ENCODE measurements around the gene TLNRD1. TPM values are rescaled to one million over a fixed set of nuclear protein-coding genes. Genes with fewer than 3 reads are reported as not detected.
A peak's percentile ranks its signal among the peaks of the same experiment; 100 is the strongest.

The TLNRD1 gene
- total RNA-seq, 1 donor from 2014 or later, result 18.7 TPM

- H3K27ac Mint-ChIP-seq (ENCODE audit: unreplicated experiment), result no peak overlapping the region
- H3K36me3 Mint-ChIP-seq (ENCODE audit: low read depth), result peaks cover 6% of the 10 kb centered on the region
- no peak overlapping the region for H3K4me3 Mint-ChIP-seq (ENCODE audit: unreplicated experiment)
- no peak for DNase-seq (ENCODE audit: low spot score)
- TF ChIP-seq CTCF (IDR thresholded peaks at IDR 0.05), result no peak
- no peaks in the 10 kb centered on the region for H3K9me3 Mint-ChIP-seq (ENCODE audit: low read depth)
- peaks cover 51% of the 10 kb centered on the region for H3K4me1 Mint-ChIP-seq (ENCODE audit: low read depth)
- H3K27me3 Mint-ChIP-seq (ENCODE audit: low read depth), result no peaks in the 10 kb centered on the region
Observed at GRCh38 chr15:80985981-80986380, 14.7 kb upstream of the TLNRD1 start.

GRCh38 chr15:80986487-80986886, 14.2 kb upstream of the TLNRD1 start:
- peaks cover 56% of the 10 kb centered on the region for H3K4me1 Mint-ChIP-seq (ENCODE audit: low read depth)
- peaks cover 6% of the 10 kb centered on the region for H3K36me3 Mint-ChIP-seq (ENCODE audit: low read depth)
- TF ChIP-seq CTCF (IDR thresholded peaks at IDR 0.05), result no peak
- H3K4me3 Mint-ChIP-seq (ENCODE audit: unreplicated experiment), result no peak overlapping the region
- no peak overlapping the region for H3K27ac Mint-ChIP-seq (ENCODE audit: unreplicated experiment)
- H3K9me3 Mint-ChIP-seq (ENCODE audit: low read depth), result no peaks in the 10 kb centered on the region
- no peak for DNase-seq (ENCODE audit: low spot score)
- no peaks in the 10 kb centered on the region for H3K27me3 Mint-ChIP-seq (ENCODE audit: low read depth)

DNA sequence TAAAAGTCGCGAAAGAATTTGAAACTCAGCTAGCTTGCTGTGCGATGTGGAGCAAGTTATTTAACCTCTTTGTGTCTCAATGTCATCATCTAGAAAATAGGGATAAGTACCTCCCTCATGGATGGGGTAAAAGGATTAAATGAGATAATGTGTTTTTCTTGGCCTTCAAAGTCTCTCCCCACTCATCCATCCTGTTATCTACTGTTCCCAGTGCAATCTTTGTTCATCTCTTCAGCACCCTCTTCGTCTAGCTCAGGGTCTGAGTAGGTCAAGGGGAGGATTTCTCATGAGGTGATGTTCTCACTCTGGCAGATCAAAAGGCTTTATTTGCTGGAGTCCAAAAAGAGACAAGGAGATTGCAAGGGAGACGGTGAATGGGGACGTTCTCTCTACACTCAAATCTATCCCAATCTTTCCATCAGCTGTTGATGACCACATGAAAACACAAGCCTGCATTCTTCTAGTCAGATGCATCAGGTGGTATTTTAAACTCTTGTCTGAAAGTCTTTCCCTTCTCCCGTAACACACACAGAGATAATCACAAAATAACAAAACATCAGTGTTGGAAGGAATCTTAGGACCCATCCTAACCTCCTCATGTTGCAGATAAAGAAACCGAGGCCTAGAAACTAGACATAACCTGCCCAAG, 12.5 kb upstream of the TLNRD1 start:
- Mint-ChIP-seq H3K9me3 (ENCODE audit: low read depth) (no peaks in the 10 kb centered on the region), H3K4me1 (ENCODE audit: low read depth) (peaks cover 56% of the 10 kb centered on the region), H3K27me3 (ENCODE audit: low read depth) (no peaks in the 10 kb centered on the region), H3K36me3 (ENCODE audit: low read depth) (peaks cover 1% of the 10 kb centered on the region), H3K27ac (ENCODE audit: unreplicated experiment) (peak overlapping the region; percentile 6), H3K4me3 (ENCODE audit: unreplicated experiment) (peak overlapping the region; percentile 93)
- no peak for DNase-seq (ENCODE audit: low spot score)
- TF ChIP-seq CTCF (IDR thresholded peaks at IDR 0.05), result no peak

GRCh38 chr15:80989081-80989517, 11.6 kb upstream of the TLNRD1 start:
- H3K9me3 Mint-ChIP-seq (ENCODE audit: low read depth), result no peaks in the 10 kb centered on the region

More at GRCh38 chr15:80989081-80989517, 11.6 kb upstream of the TLNRD1 start:
- Mint-ChIP-seq H3K4me1 (ENCODE audit: low read depth) (peaks cover 53% of the 10 kb centered on the region), H3K27ac (ENCODE audit: unreplicated experiment) (peak overlapping the region; percentile 91), H3K4me3 (ENCODE audit: unreplicated experiment) (peak overlapping the region; percentile 93), H3K36me3 (ENCODE audit: low read depth) (no peaks in the 10 kb centered on the region), H3K27me3 (ENCODE audit: low read depth) (no peaks in the 10 kb centered on the region)
- no peak for DNase-seq (ENCODE audit: low spot score)
- no peak for TF ChIP-seq CTCF (IDR thresholded peaks at IDR 0.05)

Data from chondrocyte (in vitro differentiated cells).